SK-N-SH (cell line): Measurements from ENCODE around the gene TAB2.

Experiments used
- CTCF ChIP-seq: fragments of 200-600 bp; sonication (generic); IDR thresholded peaks from 2 replicates; pipeline ENCODE4 v1.6.1; 2017; ENCODE audit warnings: antibody characterized with exemption, mild to moderate bottlenecking, moderate library complexity
- ELF1 ChIP-seq: IDR thresholded peaks from 2 replicates; pipeline ENCODE4 v1.4.0; 2012
- EZH2phosphoT487 ChIP-seq: fragments of 200-600 bp; sonication (generic); IDR thresholded peaks from 2 replicates; pipeline ENCODE4 v1.6.1; 2017; ENCODE audit warnings: low read depth, mixed run types, mild to moderate bottlenecking, antibody characterized with exemption, moderate library complexity, borderline replicate concordance
- IRF3 ChIP-seq: fragments of 150-350 bp; IDR thresholded peaks from 2 replicates; pipeline ENCODE4 v1.6.1; 2016; ENCODE audit warnings: mild to moderate bottlenecking, low read depth, low read length
- MAX ChIP-seq: IDR thresholded peaks from 2 replicates; pipeline ENCODE4 v1.4.0; 2012; ENCODE audit warnings: low read depth
- MEF2A ChIP-seq: IDR thresholded peaks from 2 replicates; pipeline ENCODE4 v1.4.0; 2012; ENCODE audit warnings: low read depth, borderline replicate concordance
- MXI1 ChIP-seq: IDR thresholded peaks from 2 replicates; pipeline ENCODE4 v1.6.1; 2012; ENCODE audit warnings: mild to moderate bottlenecking, low read depth, low read length, improper control_type of control experiment
- POLR2AphosphoS5 ChIP-seq: IDR thresholded peaks from 2 replicates; pipeline ENCODE4 v1.6.1; 2012; ENCODE audit warnings: low read depth, low read length
- RAD21 ChIP-seq: IDR thresholded peaks from 2 replicates; pipeline ENCODE4 v1.6.1; 2012; ENCODE audit warnings: mild to moderate bottlenecking, low read length
- REST ChIP-seq: IDR thresholded peaks from 2 replicates; pipeline ENCODE4 v1.6.1; 2012; ENCODE audit warnings: mild to moderate bottlenecking, low read depth, low read length, moderate library complexity
- SMC3 ChIP-seq: IDR thresholded peaks from 2 replicates; pipeline ENCODE4 v1.6.1; 2012; ENCODE audit warnings: low read depth, low read length, improper control_type of control experiment
- USF2 ChIP-seq: fragments of 150-350 bp; IDR thresholded peaks from 2 replicates; pipeline ENCODE4 v1.6.1; 2017; ENCODE audit warnings: antibody characterized with exemption, low read length, low read depth, borderline replicate concordance
- YY1 ChIP-seq: IDR thresholded peaks from 2 replicates; pipeline ENCODE4 v1.4.0; 2012; ENCODE audit warnings: low read depth, mild to moderate bottlenecking

GRCh38 chr6:149323925-149324324 is 6.4 kb downstream of the TAB2 start:
- TF ChIP-seq EZH2phosphoT487 (no peak), CTCF (no peak), IRF3 (no peak), MXI1 (no peak), MAX (no peak), MEF2A (no peak), USF2 (no peak), POLR2AphosphoS5 (no peak), ELF1 (no peak), REST (no peak), RAD21 (no peak), YY1 (no peak), SMC3 (no peak)
